MCF 10A (cell line): ENCODE results near the gene PRSS21. TPM values are rescaled to one million over a fixed set of nuclear protein-coding genes. Genes with fewer than 3 reads are reported as not detected.

Source experiments
- BruUV-seq: library from RNA; stranded (reverse); fragments of 400-500 nt; replicated peaks from 2 replicates; lab custom pipeline; 2021; lab: Mats Ljungman, UMichigan
- CTCF ChIA-PET: fragments of 300-600 bp; sonication (Branson Sonifier 250); formaldehyde crosslinking; extraction: SDS; loops from one replicate; lab custom pipeline; 2021; ENCODE audit warnings: antibody characterized with exemption, inconsistent platforms; lab: Yijun Ruan, JAX
- POLR2A ChIA-PET: fragments of 300-600, 350-650 bp; sonication (Branson Sonifier 250); formaldehyde crosslinking; extraction: SDS; loops from one replicate; lab custom pipeline; 2020; ENCODE audit warnings: antibody characterized with exemption, inconsistent platforms; lab: Yijun Ruan, JAX
- DNase-seq: peaks from one replicate; pipeline ENCODE4 v3.0.0-alpha.2; 2018; ENCODE audit not compliant: unreplicated experiment
- H3K27ac Mint-ChIP-seq: one replicate; pipeline ENCODE4 v1.8.0; 2022; ENCODE audit warnings: mild to moderate bottlenecking, low read depth, mixed read lengths; ENCODE audit not compliant: unreplicated experiment
- H3K27me3 Mint-ChIP-seq: one replicate; pipeline ENCODE4 v1.8.0; 2022; ENCODE audit warnings: mixed read lengths; ENCODE audit not compliant: insufficient read depth, unreplicated experiment
- H3K36me3 Mint-ChIP-seq: one replicate; pipeline ENCODE4 v1.8.0; 2022; ENCODE audit warnings: mild to moderate bottlenecking, moderate library complexity, mixed read lengths; ENCODE audit not compliant: insufficient read depth, unreplicated experiment
- H3K4me1 Mint-ChIP-seq: one replicate; pipeline ENCODE4 v1.8.0; 2022; ENCODE audit warnings: mixed read lengths; ENCODE audit not compliant: insufficient read depth, unreplicated experiment
- H3K4me3 Mint-ChIP-seq: one replicate; pipeline ENCODE4 v1.8.0; 2022; ENCODE audit warnings: mild to moderate bottlenecking, moderate library complexity, mixed read lengths; ENCODE audit not compliant: unreplicated experiment
- H3K9me3 Mint-ChIP-seq: one replicate; pipeline ENCODE4 v1.8.0; 2022; ENCODE audit warnings: mixed read lengths; ENCODE audit not compliant: unreplicated experiment
- intact Hi-C: fragments of 100-400 bp; cut with micrococcal nuclease; formaldehyde crosslinking; loops from 2 replicates; pipeline ENCODE4 v1.14.1; 2022
- total RNA-seq: library from RNA; stranded (reverse); gene quantifications from 2 replicates; pipeline ENCODE4 v1.2.3, GENCODE V29; 2022
- TF ChIP-seq, protein P1 (sequence below): fragments of 200-600 bp; IDR thresholded peaks from one replicate; pipeline ENCODE4 v1.8.0; 2022; ENCODE audit warnings: antibody characterized with exemption, mild to moderate bottlenecking; ENCODE audit not compliant: unreplicated experiment

Gene PRSS21
- total RNA-seq, 1 experiment from 2014 or later, result 16.4 TPM

DNA sequence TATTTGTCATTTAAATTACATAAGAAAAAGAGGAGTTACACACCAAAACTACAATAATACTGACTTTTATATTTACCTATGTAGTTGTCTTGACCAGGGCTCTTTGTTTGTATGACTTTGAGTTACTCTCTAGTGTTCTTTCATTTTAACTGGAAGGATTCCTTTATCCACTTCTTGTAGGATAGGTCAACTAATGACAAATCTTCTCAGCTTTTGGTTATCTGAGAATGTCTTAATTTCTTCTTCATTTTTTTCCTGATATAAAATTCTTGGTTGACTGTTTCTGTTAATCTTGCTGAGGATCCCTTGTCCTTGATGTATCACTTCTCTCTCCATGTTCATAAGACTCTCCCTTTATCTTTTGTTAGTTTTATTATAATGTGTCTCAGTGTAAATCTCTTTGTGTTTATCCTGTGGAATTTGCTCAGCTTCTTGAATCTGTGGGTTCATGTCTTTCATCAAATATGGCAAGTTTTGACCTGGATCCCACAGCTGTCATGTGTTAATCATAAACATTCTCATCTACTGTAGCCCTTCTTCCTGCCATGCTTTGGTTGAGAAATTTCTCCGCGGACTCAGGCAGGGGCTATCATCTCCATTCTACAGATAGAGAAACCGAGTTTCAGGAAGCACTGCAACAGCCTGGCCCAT, 13.4 kb upstream of the PRSS21 start:
- ChIA-PET CTCF (interaction anchor here (0.9 kb wide), 1 partner anchor 940 kb away, joined by 3 read pairs; no protein-coding TSS in a partner anchor), POLR2A (interaction anchor here (0.7 kb wide), 2 partner anchors 16 to 110 kb away, joined by 3 to 5 read pairs; partner anchors contain the start of gene PRSS33)
- Mint-ChIP-seq H3K27me3 (peaks cover 25% of the 10 kb centered on the region), H3K9me3 (peaks cover 8% of the 10 kb centered on the region), H3K4me3 (no peak overlapping the region), H3K27ac (no peak overlapping the region), H3K36me3 (peaks cover 6% of the 10 kb centered on the region), H3K4me1 (peaks cover 5% of the 10 kb centered on the region)
- intact Hi-C loops, result no loop called here
- TF ChIP-seq, protein P1, sequence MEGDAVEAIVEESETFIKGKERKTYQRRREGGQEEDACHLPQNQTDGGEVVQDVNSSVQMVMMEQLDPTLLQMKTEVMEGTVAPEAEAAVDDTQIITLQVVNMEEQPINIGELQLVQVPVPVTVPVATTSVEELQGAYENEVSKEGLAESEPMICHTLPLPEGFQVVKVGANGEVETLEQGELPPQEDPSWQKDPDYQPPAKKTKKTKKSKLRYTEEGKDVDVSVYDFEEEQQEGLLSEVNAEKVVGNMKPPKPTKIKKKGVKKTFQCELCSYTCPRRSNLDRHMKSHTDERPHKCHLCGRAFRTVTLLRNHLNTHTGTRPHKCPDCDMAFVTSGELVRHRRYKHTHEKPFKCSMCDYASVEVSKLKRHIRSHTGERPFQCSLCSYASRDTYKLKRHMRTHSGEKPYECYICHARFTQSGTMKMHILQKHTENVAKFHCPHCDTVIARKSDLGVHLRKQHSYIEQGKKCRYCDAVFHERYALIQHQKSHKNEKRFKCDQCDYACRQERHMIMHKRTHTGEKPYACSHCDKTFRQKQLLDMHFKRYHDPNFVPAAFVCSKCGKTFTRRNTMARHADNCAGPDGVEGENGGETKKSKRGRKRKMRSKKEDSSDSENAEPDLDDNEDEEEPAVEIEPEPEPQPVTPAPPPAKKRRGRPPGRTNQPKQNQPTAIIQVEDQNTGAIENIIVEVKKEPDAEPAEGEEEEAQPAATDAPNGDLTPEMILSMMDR, result no peak
- DNase-seq, result no peak
- no TSS peak for BruUV-seq

DNA sequence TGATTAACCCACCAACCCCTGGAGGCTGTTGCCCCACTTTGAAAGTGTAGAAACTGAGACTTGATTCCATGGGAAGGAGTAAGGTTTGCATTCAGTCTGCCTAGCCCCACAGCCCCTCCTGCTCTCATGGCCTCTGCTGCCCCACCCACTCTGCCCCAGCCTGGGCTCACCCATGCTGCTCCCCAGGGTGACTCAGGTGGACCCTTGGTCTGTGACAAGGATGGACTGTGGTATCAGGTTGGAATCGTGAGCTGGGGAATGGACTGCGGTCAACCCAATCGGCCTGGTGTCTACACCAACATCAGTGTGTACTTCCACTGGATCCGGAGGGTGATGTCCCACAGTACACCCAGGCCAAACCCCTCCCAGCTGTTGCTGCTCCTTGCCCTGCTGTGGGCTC, 12.3 kb upstream of the PRSS21 start:
- H3K4me3 Mint-ChIP-seq, result no peak overlapping the region
- no peak for DNase-seq
- TF ChIP-seq, protein P1, result no peak
- CTCF ChIA-PET, result no interaction called here
- peaks cover 8% of the 10 kb centered on the region for H3K9me3 Mint-ChIP-seq
- H3K4me1 Mint-ChIP-seq, result peaks cover 5% of the 10 kb centered on the region
- peaks cover 6% of the 10 kb centered on the region for H3K36me3 Mint-ChIP-seq
- intact Hi-C loops, result no loop called here
- H3K27ac Mint-ChIP-seq, result no peak overlapping the region
- POLR2A ChIA-PET, result no interaction called here
- no TSS peak for BruUV-seq
- peaks cover 31% of the 10 kb centered on the region for H3K27me3 Mint-ChIP-seq

DNA sequence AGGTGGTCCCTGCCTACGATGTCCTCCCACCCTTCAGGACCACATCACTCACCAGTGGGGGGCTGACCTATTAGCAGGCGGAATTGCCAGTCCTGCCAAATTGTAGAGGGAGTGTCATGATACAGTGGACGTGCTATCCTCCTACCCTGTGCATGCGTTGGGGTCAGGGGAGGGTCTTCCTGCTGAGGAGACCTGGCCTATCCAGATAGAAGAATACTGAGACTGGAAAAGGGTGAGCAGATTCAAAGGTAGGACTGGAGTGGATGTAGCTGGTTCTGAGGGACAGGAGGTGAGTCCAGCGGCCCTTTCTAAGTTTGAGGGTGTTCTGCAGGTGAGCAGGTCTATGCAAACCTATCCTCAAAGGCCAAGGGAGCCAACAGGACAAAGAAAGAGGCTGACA, 10.8 kb upstream of the PRSS21 start:
- Mint-ChIP-seq H3K36me3 (peaks cover 6% of the 10 kb centered on the region), H3K27ac (no peak overlapping the region), H3K4me1 (no peaks in the 10 kb centered on the region), H3K4me3 (no peak overlapping the region), H3K9me3 (peaks cover 8% of the 10 kb centered on the region), H3K27me3 (peaks cover 41% of the 10 kb centered on the region)
- intact Hi-C loops, result no loop called here
- ChIA-PET POLR2A (no interaction called here), CTCF (no interaction called here)
- TF ChIP-seq, protein P1, result no peak
- DNase-seq, result no peak
- BruUV-seq, result no TSS peak

DNA sequence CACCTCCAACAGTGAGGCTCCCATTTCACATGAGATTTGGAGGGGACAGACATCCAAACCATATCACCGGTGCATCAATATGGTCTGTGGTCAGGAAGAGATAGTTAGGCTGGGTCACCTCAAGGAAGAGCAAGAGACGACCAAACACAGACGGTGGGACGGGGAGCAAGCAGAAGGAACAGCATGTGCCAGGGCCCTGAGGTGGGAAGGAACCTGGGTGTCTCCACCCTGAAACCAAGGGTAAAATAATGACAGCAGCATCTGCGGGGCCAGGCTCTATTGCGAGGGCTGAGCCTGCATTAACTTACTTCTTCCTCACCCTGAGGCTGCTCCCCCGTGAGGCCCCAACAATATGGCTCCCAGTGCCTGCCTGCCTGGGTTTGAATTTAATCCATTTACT, 8.9 kb upstream of the PRSS21 start:
- no peak overlapping the region for H3K27ac Mint-ChIP-seq
- BruUV-seq, result no TSS peak
- H3K36me3 Mint-ChIP-seq, result peaks cover 3% of the 10 kb centered on the region
- H3K4me1 Mint-ChIP-seq, result no peaks in the 10 kb centered on the region
- ChIA-PET POLR2A (no interaction called here), CTCF (no interaction called here)
- intact Hi-C loops, result no loop called here
- TF ChIP-seq, protein P1, result no peak
- peaks cover 8% of the 10 kb centered on the region for H3K9me3 Mint-ChIP-seq
- no peak for DNase-seq
- H3K4me3 Mint-ChIP-seq, result no peak overlapping the region
- H3K27me3 Mint-ChIP-seq, result peaks cover 41% of the 10 kb centered on the region
